NCI-H226 (cell line): ENCODE measurements around the gene MACROD1.

Source experiments
- DNase-seq: peaks from one replicate; pipeline ENCODE4 v3.0.0-alpha.2; 2015

Gene MACROD1

DNA sequence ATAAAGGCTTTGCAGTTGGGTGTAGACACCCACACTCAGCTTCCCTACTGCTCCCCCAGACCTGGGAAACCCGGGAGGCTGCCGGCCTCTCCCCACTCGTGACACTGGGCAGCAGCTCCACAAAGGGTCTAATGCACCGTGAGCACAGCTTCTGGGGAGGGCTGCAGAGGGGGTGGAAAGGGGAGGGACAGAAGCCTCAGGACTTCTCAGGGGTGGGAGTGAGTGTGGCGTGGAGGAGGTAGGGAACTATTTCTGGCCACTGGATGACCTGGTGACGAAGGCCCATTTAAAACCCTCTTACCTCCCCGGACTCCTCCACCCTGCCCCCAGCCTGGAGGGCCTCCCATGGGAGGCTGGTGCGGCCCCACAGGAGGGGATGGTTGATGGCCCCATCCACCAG lies 56.6 kb downstream of the MACROD1 start:
- no peak for DNase-seq

DNA sequence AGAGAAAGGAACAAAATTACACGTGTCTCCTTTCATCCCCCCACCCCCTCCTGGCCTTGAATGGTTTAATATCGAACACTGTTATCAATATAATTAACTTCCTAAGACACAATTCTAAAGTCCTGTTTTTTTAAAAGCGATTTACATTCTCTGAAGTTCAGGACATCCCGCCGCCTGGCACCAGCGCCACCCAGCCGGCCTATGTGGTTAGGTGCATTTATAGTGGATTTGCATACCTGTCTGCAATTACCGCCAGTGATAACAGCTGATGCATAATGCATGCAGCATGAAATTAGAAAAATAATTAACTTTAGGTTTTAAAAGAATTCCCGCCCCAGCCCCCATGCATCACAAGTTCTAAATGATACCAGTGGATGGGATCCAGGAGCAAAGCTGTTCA lies 58.6 kb downstream of the MACROD1 start:
- no peak for DNase-seq

DNA sequence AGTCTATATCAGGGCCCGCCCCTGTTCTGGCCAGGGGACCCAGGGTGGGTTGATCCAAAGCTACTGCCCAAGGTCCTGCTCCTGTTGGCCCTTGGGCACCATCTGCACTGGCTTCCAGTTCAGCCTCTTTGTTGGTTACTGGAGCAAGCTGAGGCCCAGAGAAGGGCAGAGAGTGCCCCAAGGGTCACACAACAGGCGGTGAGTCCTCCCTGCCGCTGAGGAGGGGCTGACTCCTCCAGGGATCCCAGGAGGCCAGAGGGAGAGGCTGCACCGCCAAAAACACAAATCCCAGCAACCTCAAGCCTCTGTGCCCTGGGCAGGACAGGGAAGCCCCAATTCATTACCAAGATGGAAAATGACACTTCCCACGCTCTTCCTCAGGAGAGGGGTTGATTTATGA lies 61.3 kb downstream of the MACROD1 start:
- DNase-seq: no peak

DNA sequence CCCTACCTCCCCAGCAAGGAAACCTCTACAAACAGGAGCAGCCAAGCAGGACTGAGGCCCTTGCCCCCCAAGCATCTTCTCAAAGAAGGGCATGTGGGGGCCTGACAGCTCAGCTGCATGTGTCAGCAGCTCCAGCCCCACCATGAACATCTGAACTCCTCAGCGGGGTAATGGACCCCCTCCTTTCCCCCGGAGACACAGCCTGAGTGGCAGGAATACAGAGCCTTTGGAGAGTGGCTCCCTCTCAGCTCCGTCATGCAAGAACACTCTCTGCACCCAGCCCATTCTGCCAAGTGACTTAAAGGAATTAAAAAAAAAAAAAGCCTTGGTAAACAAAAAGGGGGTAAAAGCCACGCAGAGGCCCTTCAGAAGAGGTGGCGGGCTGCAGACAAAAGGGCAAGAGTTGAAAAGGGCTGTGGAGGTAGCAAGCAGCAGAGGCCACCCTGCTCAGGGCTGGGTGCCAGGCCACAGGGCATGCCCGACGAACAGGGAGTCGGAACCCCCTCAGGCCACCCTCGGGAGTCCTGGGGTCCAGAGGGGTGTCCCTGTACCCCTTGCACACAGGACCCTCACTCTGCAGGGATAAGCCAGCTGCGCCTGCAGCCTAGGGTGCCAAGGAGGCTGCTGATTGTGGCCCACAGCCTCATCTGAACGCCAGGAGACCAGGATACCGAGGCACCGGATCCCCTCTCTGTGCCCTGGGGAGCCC lies 62.5 kb downstream of the MACROD1 start:
- no peak for DNase-seq

DNA sequence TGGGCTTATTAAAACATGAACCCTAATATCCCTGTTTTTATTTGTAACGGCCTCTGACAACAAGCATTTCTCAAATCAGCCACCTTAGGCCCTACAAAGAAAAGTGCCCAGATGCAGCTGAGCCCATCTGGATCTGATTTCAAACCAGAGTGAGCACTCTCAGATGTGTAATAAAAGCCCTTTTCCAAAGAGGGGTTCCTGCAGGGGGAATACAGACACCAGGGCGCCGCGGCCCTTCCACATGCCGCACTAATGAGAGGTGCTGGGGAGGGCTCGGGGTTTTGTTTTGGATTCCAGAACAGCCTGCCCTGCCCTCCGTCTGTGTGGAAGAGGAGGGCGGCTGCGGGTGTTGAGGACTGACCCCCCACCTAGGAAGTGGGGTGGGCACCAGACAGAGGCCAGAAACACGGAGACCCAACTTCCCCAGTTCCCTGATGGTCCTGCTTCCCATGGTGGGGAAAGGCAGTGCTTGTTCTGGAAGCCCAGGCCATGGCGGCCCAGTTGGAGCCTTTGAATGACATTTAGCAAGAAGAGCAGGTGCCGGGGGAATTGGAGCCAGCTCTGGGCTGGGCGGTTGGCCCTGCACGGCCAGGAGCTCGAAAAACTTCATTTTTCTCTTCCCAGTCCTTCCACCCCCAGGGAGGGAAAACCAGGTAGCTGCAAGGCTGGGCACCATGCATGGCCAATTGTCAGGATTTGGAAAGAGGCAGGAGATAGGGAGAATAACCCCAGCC lies 63.7 kb downstream of the MACROD1 start:
- DNase-seq: no peak

DNA sequence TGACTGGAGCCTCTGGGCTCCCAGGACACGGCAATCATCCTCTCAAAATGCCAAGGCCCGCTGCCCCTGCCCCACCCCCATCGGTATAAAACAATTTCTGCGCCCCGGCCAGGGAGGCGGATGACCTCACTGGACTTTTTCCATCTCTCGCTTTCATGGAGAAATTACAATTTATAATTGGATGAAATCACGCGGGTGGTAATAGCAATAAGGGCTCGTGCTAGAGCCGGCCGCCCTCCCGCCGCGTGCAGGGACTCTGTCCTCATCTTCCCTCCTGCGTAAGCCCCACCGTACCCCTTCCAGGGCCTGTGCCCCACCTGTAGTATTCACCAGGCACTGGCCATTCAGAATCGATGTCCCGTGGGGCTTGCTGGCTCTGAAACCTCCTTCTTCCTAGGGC lies 64.5 kb downstream of the MACROD1 start:
- DNase-seq: no peak

DNA sequence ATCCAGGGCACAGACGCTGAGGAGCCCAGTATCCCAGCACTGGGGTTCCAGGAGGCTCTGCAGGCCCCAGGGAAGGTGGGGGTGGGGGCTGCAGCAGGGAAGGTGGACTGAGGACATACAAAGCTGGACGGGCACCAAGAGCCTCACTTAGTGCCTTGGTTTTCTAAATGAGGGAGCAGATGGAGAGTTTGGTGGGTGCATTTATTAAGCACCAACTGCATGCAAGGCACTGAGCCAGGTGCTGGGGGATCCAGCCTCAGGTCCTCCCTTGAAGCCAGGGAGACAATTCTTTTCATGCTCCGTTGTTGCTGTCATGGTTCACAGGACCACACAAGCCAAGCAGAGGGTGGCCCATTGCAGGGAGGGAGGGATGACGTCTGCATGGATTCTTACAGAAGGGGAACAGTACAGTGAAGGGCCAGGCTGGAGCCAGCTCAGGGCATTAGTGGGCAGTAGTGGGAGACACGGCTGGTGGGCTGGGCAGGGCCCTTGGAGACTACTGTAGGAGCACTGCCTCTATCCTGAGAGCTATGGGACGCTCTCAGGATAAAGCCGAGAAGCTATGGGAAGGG lies 65.0 kb downstream of the MACROD1 start:
- no peak for DNase-seq

DNA sequence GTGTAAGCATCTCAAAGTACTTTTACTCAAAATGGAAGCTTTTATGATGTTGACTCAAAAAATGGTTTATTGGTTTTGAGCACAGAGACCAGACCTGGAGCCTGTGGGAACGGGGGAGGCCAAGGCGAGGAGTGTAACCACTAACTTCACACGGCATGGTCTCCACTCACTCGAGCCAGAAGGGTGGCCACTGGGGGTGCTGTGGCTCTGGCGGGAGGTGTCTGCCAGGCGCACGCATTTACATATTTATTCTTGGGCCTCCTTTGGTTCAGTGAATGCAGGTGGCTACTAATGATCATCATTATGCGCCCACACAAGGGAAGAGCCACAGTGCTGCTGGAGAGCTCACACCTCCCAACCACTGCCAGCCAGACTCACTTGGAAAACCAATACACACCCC lies 65.6 kb downstream of the MACROD1 start:
- DNase-seq: no peak

DNA sequence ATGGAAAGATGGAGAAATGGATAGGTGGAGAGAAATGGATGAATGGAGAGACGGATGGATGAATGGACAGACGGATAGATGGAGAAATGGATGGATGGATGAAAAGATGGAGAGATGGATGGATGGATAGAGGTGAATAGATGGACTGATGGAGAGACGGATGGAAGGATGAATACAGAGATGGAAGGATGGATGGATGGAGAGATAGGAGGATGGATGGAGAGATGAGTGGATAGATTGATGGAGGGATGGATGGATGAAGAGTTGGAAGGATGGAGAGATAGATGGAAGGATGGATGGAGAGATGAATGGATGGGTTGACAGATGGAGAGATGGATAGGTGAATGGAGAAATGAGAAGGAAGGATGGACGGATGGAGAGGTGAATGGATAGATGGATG lies 66.5 kb downstream of the MACROD1 start:
- DNase-seq: no peak

DNA sequence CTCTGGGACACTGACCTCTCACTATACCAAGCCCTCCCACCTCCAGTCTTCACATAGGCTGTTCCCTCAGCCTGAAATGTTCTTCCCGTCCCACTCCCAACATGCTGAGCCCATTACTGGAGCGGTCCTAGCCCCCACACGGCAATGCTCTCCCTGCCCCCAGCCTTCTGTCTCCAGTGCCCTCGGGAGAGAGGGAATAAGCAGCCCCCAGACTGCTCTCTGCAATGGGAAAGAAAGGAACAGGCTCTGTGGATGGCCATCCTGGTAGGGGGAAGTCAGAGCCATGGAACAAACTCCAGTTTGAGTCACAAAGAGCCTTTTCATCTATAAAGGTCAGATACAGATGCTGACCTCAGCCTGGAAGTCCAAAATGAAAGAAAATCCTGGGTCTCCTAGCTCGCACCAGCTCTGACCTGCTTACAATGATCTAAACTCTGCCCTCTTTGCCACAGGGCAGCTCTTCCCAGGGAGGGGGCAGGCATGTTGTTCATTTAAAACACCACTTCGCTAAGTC lies 67.5 kb downstream of the MACROD1 start:
- no peak for DNase-seq

DNA sequence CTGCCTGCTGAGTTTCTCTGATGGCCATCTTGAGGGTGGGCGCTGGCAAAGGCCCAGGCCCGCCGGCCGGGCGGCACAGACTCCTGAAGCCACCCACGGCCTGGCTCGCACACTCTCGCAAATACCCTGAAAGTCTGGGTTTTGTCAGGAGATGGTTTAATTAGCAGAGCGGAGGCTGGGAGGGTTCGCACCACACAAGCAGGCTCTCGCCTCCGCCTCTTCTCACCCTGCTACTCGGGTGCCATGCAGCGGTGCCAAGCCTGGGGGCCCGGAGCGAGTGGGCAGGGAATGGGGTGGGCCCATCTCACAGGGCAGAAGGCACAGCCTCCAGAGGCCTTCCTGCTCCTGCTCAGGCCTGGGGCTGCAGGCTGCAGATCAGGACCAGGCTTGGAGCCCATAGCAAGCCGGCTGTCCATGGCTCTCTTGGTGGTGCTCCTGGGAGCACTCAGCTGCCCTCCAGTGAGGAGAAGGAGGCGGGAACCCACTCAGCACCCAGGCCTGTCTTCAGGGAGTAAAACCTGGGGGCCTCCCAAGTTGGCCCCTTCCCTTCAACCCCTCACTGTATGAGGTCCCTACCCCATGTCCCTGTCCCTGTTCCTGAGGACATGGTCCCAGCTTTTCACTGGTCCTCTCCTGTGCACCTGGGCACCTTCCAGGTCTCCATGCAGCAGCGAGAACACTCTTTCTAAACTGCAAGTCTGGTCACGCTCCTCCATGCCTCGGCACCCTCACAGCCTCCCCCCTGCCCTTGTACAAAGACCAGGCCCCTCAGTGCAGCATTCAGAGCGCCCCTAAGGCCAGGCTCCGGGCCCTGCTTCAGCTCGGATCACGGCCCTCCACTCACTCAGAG lies 68.2 kb downstream of the MACROD1 start:
- no peak for DNase-seq

DNA sequence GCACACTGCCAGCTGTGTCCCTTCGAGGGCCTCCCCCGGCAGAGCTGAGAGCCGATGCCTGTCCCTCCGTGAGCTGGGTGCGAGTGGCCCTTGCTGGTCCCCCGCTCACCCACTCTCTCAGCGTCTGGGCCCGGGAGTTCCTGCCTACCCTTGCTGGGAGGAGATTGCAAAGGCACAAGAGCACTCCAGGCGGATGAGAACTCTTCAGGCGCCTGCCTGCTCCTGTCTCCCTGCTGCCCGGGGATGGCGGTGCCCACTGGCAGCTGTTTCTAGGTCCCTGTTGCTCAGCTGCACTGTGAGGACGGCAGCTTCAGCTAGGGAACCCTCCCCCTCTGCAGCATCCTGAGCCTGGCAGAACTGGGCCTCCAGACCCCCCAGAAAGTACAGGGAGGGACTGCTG lies 69.1 kb downstream of the MACROD1 start:
- DNase-seq: no peak

DNA sequence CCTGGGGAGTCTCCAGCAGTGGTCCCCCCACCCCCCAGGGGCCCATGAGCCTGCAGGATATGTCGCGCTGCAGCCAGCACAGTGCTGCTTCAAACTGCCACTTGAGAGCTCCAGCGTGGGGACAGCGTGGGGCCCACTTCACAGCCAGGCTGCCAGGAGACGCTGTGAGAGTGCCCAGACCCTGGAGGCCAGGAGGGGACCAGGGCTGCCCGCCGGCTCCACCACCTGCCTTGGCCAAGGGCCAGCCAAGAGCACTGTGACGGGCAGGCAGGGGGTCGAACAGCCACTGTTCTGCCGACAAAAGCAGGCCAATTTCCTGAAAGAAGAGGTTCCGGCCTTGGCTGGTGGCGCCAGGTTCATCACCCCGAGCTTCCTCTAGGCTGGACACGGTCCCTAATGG lies 70.0 kb downstream of the MACROD1 start:
- DNase-seq: no peak

DNA sequence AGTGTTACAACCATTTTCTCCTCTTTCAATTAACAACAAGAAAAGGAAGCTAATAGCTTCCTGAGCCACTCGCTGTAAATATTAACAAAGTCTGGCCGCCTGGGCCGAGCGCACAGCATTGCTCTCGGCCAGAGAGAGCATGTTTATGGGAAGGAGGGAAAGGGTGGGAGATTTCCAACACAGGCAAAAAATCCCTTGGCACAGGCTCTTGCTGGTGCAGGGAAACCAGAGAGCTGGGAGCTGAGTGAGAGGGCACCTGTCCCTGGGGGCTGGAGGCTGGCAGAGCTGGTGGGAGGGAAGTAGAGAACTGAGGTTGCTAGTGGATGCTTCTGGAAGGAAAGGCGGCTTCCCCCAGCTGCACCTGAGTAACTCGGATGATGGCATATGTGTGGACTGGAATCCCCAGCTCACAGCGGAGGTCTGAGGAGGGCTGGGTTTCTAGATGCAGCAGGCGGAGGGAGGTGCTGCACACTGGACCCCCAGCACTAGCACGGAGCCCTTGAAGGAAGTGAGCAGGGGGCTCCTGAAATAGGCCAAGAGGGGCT lies 70.6 kb downstream of the MACROD1 start:
- no peak for DNase-seq

DNA sequence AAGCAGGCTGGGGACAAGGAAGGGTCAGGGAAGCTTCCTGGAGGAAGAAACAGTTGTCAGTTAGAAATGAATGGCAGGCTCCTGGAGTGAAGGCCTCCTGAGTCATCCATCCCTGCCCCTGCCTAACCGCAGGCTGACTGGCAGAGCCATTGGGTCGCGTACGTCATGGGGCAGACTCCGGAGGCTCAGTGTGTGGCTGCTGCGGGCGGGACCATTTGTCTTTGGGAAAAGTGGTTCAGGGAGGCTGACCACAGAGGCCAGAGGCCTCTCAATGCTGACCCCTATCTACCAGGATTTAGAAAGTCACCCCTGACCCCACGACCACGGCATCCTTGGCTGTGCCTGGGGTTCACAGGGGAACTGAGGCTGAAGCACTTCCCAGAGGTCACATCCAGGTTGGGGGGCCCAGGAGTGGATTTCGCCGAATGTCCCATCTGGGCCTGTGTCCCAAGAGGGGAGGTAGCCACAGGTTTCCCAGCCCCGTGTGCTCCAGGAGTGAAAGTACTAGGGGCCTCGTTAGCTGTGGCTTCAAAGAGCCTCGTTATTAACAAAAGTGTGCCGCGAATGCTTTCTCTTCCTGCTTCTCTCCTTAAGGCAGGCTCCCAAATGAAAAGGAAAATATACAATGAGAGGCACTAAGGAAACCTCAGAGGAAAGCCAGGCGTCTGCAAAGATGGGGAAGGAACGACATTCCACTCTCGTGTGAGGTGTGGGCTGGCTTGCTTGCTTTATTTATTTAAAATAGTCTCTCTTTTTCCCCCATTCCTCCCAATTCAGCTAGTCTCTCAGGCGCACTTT lies 71.3 kb downstream of the MACROD1 start:
- DNase-seq: peak; percentile 89

DNA sequence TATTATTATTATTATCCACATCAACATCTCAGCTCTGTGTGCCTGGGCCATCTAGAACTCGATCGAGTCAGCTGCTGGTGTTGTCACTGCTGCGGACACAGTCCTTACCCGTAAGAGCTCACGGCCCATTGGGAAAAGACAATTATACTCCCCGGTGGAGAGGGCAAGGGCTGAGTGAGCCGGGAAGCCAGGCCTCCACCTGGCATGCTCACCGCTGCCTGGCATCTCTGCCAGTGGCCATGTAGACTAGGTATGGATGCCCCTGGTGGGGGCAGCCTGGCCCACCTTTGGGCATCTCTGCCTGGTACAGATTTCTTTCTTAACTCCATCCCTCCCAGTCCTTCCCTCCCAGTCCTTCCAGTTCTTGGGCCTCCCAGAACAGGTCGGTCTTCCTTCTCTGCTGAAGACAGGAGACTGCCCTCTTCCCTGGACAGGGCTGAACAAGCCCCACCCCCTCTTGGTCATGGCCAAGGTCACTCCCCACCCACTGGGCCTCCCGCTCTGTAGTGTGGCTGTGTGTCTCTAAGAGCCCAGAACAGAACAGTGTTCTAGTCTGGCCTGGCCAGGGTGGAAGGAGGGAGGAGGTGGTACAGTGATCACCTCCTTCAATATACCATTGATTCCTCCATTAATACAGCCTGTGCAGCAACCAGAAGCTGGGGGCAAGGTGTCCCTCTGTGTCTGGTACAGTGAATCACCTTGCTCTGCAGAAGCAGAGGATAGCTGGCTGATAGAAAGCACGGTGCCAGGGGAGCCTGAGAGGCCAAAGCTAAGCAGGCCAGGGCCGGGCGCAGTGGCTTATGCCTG lies 72.5 kb downstream of the MACROD1 start:
- DNase-seq: no peak

DNA sequence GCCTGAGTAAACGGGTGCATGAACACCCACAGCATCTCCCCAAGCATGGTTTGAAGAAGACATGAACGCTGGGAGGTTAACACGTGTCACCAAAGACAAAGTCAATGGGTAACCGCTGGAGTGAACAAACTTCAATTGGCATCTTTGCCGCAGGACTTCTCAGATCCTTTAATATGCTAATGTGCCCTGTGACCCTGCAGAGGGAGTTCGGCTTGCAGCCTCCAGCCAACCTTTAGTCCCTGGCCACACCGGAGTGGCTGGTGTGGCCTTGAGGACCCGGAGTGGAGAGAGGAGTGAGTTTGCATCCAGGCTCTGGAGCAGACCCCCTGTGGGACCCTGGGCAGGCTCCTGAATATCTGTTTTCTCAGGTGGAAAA lies 73.2 kb downstream of the MACROD1 start:
- DNase-seq: no peak

DNA sequence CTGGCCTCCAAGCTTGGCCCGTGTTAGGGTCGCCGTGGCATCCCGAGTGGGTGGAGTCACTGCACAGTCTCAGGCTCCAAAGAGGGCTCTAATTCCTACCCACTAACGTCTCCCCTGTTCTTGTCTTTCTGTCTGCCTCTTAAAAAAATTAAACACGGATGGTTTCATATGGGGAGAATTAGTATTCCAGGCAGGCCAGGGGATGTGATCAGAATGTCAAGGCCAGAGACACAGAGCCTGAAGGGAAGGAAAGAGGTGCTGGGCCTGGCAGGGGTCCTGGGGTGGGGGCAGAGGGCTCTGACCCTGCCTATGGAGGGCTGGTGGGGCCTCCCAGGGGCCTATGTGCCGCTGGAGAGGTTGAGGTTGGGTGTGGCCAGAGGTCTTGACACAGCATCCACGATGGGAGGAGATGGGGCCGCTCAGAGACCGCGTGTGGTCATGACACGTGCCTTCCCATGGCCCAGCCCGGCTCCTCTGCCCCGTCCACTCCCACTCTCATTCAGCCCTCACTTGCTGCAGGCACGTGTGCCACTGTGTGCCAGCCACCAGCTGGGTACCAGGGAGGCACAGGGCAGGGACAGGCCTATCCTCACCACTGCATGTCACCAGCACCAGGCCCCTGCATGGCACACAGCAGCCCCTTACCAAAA lies 73.7 kb downstream of the MACROD1 start:
- no peak for DNase-seq

DNA sequence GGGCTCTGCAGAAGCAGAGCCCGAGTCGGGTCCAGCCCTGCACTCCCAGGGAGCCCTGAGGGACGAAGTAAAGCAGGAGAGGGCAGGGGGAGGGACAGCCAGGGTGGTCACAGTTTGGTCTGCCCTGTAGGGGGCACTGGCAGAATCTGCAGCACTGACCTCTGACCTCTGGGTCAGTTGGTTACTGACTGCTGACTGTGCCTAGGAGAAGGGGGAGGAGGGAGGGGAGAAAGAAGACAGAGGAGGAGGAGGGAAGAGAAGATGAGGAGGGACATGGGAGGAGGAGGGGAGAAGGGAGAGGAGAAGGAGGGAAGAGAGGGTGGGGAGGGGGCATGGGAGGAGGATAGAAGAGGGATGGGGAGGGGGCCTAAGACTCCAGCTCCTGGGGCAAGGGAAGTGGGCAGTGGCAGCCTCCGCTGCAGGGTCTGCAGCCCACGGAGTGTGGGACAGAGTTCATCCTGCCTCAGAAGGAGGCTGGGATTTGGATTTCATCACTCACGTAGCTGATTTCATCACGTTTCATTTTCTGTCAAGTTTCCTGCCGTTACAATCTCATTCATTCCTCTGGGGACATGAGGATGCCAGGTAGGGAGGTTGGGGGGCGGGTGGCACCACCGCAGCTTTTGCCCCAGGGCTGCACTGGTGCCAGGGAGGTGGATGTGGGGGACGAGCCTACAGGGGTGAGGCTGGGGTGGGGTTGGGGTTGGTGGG lies 75.0 kb downstream of the MACROD1 start:
- DNase-seq: peak; percentile 18
